Upper lobe of left lung (tissue), 6 donors: ENCODE results near the gene BPI. TPM values are rescaled to one million over a fixed set of nuclear protein-coding genes. Genes with fewer than 3 reads are reported as not detected.
A peak's percentile ranks its signal among the peaks of the same experiment; 100 is the strongest.

Experiments used
- ATAC-seq, 2 donors: fragments of 200-7000 bp; cut with Tn5 transposase; one replicate each; pipeline ENCODE4 v1.9.1; 2022; ENCODE audit warnings: mild to moderate bottlenecking in 2 of 2, moderate library complexity in 2 of 2; ENCODE audit not compliant: low FRiP score in 2 of 2
- DNase-seq, 2 donors: peaks; one replicate each; pipeline ENCODE4 v3.0.0-alpha.2; 2019 to 2020
- H3K27ac ChIP-seq, 4 donors: fragments of 200-600 bp; sonication (generic); one replicate each; pipeline ENCODE4 v1.5.1; 2016 to 2019
- H3K27me3 ChIP-seq, 4 donors: fragments of 200-600 bp; sonication (generic); one replicate each; pipeline ENCODE4 v1.5.1; 2017 to 2019
- H3K36me3 ChIP-seq, 4 donors: fragments of 200-600 bp; sonication (generic); one replicate each; pipeline ENCODE4 v1.5.1; 2016 to 2019
- H3K4me1 ChIP-seq, 4 donors: fragments of 200-600 bp; sonication (generic); one replicate each; pipeline ENCODE4 v1.5.1; 2018 to 2019
- H3K4me3 ChIP-seq, 4 donors: fragments of 200-600 bp; sonication (generic); one replicate each; pipeline ENCODE4 v1.5.1; 2017 to 2019; ENCODE audit warnings: mild to moderate bottlenecking in 2 of 4, moderate library complexity in 1 of 4
- H3K9me3 ChIP-seq, 4 donors: fragments of 200-600 bp; sonication (generic); one replicate each; pipeline ENCODE4 v1.5.1; 2018 to 2019
- CTCF ChIP-seq, 6 experiments: fragments of 450-650 bp in 4 of 6; fragments of 200-600 bp in 2 of 6; sonication (generic) in 2 of 6; IDR thresholded peaks; one replicate each; pipeline ENCODE4 v1.5.1; 2016 to 2019; ENCODE audit warnings: antibody characterized with exemption in 6 of 6
- EP300 ChIP-seq, 4 donors: sonication (generic); formaldehyde crosslinking; IDR thresholded peaks; one replicate each; pipeline ENCODE4 v1.5.1; 2017; ENCODE audit warnings: antibody characterized with exemption in 4 of 4, control low read depth in 2 of 4
- POLR2A ChIP-seq, 4 donors: fragments of 450-650 bp; IDR thresholded peaks; one replicate each; pipeline ENCODE4 v1.5.1; 2016 to 2017; ENCODE audit warnings: antibody characterized with exemption in 4 of 4, mild to moderate bottlenecking in 2 of 4
- POLR2AphosphoS5 ChIP-seq, 2 donors: sonication (generic); formaldehyde crosslinking; IDR thresholded peaks; one replicate each; pipeline ENCODE4 v1.5.1; 2017; ENCODE audit warnings: antibody characterized with exemption in 2 of 2
- WGBS, 2 donors: methylation state at CpG; one replicate each; pipeline ENCODE4 v1.1.5; 2017 to 2018; 5-methylcytosine and 5-hydroxymethylcytosine counted together
- total RNA-seq, 6 donors: library from RNA; depleted of rRNA in 4 of 6; stranded (reverse); fragments of >200 nt in 4 of 6; gene quantifications; one replicate each; pipeline versions ENCODE4 v1.1.0 to v1.2.1, GENCODE V29; 2016 to 2021
- donor health status: DM: no; HTN: no; CAD: no; lungs with moderate emphysema.
- donor health status: DM: no; HTN: yes; CAD: no; lungs with severe emphysema.

BPI gene
- total RNA-seq, 6 donors from 2014 or later: 0.14 to 6.3 (median 0.67) TPM; not detected in 1

- ATAC-seq (no peak), DNase-seq (no peak)
- no peaks in the 10 kb centered on the region for H3K4me1 ChIP-seq
- H3K4me3 ChIP-seq: peak overlapping the region in 2 of 4 donors; percentile 10 to 27
- H3K9me3 ChIP-seq: peaks cover 3 to 7% (median 5%) of the 10 kb centered on the region in 4 donors
- TF ChIP-seq POLR2A (IDR thresholded peaks at IDR 0.05): no peak
- no peak for TF ChIP-seq EP300 (IDR thresholded peaks at IDR 0.05)
- no peak for TF ChIP-seq POLR2AphosphoS5 (IDR thresholded peaks at IDR 0.05)
- no peak for TF ChIP-seq CTCF (IDR thresholded peaks at IDR 0.05)
- H3K36me3 ChIP-seq: no peaks in the 10 kb centered on the region
- H3K27ac ChIP-seq: peak overlapping the region in 1 of 4 donors; percentile 35
- H3K27me3 ChIP-seq: no peaks in the 10 kb centered on the region
- WGBS, 2 donors: 54 to 67% methylated on average over 5 of the region's 5 CpGs
Observed at GRCh38 chr20:38342713-38343310, 38.9 kb downstream of the BPI start.

- H3K4me3 ChIP-seq: peak overlapping the region in 2 of 4 donors; percentile 10 to 27
- DNase-seq (peak in 1 of 2 donors; percentile 43), ATAC-seq (peak in 1 of 2 donors; percentile 39)
- H3K27ac ChIP-seq: peak overlapping the region in 2 of 4 donors; percentile 17 to 35
- WGBS, 2 donors: 59% methylated on average over 15 to 16 of the region's 16 CpGs
- H3K4me1 ChIP-seq: no peaks in the 10 kb centered on the region
- no peaks in the 10 kb centered on the region for H3K27me3 ChIP-seq
- H3K36me3 ChIP-seq: no peaks in the 10 kb centered on the region
- TF ChIP-seq EP300 (IDR thresholded peaks at IDR 0.05) (no peak), POLR2AphosphoS5 (IDR thresholded peaks at IDR 0.05) (no peak), POLR2A (IDR thresholded peaks at IDR 0.05) (no peak)
- H3K9me3 ChIP-seq: peaks cover 0 to under 1% (median 0%) of the 10 kb centered on the region in 4 donors
Observed at GRCh38 chr20:38343311-38344106, 39.6 kb downstream of the BPI start.

- WGBS, 2 donors: 82 to 89% methylated on average over 5 of the region's 5 CpGs
- no peaks in the 10 kb centered on the region for H3K9me3 ChIP-seq
- H3K36me3 ChIP-seq: no peaks in the 10 kb centered on the region
- no peak for TF ChIP-seq EP300 (IDR thresholded peaks at IDR 0.05)
- no peak for TF ChIP-seq CTCF (IDR thresholded peaks at IDR 0.05)
- no peak for TF ChIP-seq POLR2A (IDR thresholded peaks at IDR 0.05)
- TF ChIP-seq POLR2AphosphoS5 (IDR thresholded peaks at IDR 0.05): no peak
- DNase-seq (no peak), ATAC-seq (no peak)
- H3K27ac ChIP-seq: peak overlapping the region in 1 of 4 donors; percentile 35
- no peaks in the 10 kb centered on the region for H3K4me1 ChIP-seq
- H3K4me3 ChIP-seq: no peak overlapping the region
- no peaks in the 10 kb centered on the region for H3K27me3 ChIP-seq
Observed at GRCh38 chr20:38344107-38344701, 40.2 kb downstream of the BPI start.

- no peak for ATAC-seq
Observed at GRCh38 chr20:38345643-38346042, 41.7 kb downstream of the BPI start.

More at GRCh38 chr20:38345643-38346042, 41.7 kb downstream of the BPI start:
- no peaks in the 10 kb centered on the region for H3K4me1 ChIP-seq
- no peak for DNase-seq
- H3K27ac ChIP-seq: no peak overlapping the region
- H3K36me3 ChIP-seq: no peaks in the 10 kb centered on the region
- TF ChIP-seq EP300 (IDR thresholded peaks at IDR 0.05) (no peak), POLR2AphosphoS5 (IDR thresholded peaks at IDR 0.05) (no peak), CTCF (IDR thresholded peaks at IDR 0.05) (no peak), POLR2A (IDR thresholded peaks at IDR 0.05) (no peak)
- no peaks in the 10 kb centered on the region for H3K9me3 ChIP-seq
- no peak overlapping the region for H3K4me3 ChIP-seq
- no peaks in the 10 kb centered on the region for H3K27me3 ChIP-seq
- 20 to 29% methylated on average over 2 of the region's 2 CpGs for WGBS, 2 donors
